ENCODE measurements around the gene PLK2. TPM values are rescaled to one million over a fixed set of nuclear protein-coding genes. Genes with fewer than 3 reads are reported as not detected.

Gene PLK2
- polyA plus RNA-seq (ENCODE audit: insufficient read length in 4 of 4) = 100 to 1,000 TPM; 128 to 243 (median 231) TPM

- DNase-seq (ENCODE audit: low read depth in 4 of 4, low spot score in 3 of 4) = peak; percentile 87 to 91 (median 89)
Measured at GRCh38 chr5:58460002-58460731, at the start of gene PLK2. Gene PLK2 (minus strand): TSS chr5:58460086. CDS start chr5:58459959, 127 bp downstream.

- no peak for DNase-seq (ENCODE audit: low read depth in 4 of 4, low spot score in 3 of 4)
Measured at GRCh38 chr5:58507715-58508114, 47.8 kb upstream of the PLK2 start.

- no peak for DNase-seq (ENCODE audit: low read depth in 4 of 4, low spot score in 3 of 4)
Measured at GRCh38 chr5:58505971-58506640, 46.2 kb upstream of the PLK2 start.

GRCh38 chr5:58505502-58505901 lies 45.6 kb upstream of the PLK2 start:
- DNase-seq (ENCODE audit: low read depth in 4 of 4, low spot score in 3 of 4) = no peak

DNA sequence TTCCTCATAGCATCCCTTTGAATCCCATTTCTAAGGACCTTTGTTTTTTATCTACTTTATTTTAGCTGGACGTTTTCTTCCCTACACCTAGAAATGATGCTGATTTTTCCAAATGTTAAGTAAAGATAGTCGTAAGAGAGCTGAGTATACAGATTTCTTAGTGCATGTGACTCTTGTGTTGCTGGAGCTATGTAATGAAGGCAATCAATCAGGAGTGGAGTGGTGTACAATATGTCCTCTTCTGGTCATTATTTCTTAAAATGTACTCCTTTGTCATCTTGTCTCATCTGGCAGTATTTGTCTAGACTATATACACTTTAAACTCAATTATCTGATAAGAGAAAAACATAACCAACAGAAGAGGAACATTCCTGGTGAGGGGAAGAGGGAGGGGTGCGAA lies 44.9 kb upstream of the PLK2 start:
- DNase-seq (ENCODE audit: low read depth in 4 of 4, low spot score in 3 of 4) = no peak

- DNase-seq (ENCODE audit: low read depth in 4 of 4, low spot score in 3 of 4) = no peak
Measured at GRCh38 chr5:58503390-58504046, 43.6 kb upstream of the PLK2 start.

GRCh38 chr5:58501778-58502417 lies 42.0 kb upstream of the PLK2 start:
- no peak for DNase-seq (ENCODE audit: low read depth in 4 of 4, low spot score in 3 of 4)

- DNase-seq (ENCODE audit: low read depth in 4 of 4, low spot score in 3 of 4) = no peak
Measured at GRCh38 chr5:58499941-58500340, 40.1 kb upstream of the PLK2 start.

GRCh38 chr5:58499231-58499630 lies 39.3 kb upstream of the PLK2 start:
- DNase-seq (ENCODE audit: low read depth in 4 of 4, low spot score in 3 of 4) = no peak

DNA sequence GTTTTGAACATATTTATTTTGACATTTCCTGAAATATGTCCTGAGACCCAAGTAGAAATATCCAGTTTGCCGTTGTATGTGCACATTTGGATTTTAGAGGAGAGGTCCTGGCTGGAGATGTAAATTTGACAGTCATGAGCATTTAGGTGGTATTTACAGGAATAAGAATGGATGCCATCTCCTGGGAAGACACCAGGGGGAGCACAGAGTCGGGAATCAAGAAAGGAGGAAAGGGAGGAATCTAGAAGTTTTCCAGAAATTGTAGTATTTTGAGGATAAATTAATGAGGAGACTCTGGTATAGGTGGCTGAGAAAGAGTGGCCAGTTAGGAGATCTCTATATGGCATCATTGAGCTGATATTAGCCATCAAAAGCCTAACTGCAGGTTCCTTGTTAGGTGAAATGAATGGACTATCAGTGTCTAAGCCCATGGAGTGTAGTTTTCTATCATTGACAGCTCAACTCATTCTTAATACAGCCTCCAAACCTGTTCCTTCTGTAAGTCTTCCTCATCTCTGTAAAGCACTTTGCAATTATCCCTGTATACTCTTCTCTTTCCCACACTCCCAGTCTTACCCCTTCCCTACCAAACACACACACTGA lies 38.6 kb upstream of the PLK2 start:
- DNase-seq (ENCODE audit: low read depth in 4 of 4, low spot score in 3 of 4) = peak in 3 of 4 donors; percentile 3 to 26 (median 8)

GRCh38 chr5:58497921-58498320 lies 38.0 kb upstream of the PLK2 start:
- DNase-seq (ENCODE audit: low read depth in 4 of 4, low spot score in 3 of 4) = no peak

DNA sequence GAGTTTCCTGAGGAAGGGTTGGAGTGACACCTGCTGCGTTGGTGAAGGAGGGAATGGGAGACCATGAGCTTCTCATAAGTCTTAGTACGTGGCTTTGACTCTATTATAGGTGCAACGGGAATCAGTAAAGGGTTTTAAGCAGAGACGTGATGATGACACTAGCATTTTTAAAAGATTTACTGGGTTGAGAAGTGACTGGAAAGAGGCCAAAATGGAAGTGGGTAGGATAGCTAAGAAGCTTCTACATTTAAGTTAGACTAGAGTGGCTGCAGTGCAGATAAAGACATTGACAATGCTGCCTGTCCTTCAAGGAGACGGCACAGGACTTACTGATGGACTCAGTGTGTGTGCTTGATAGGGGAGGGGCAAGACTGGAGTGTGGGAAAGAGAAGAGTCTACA lies 37.5 kb upstream of the PLK2 start:
- DNase-seq (ENCODE audit: low read depth in 4 of 4, low spot score in 3 of 4) = no peak

DNA sequence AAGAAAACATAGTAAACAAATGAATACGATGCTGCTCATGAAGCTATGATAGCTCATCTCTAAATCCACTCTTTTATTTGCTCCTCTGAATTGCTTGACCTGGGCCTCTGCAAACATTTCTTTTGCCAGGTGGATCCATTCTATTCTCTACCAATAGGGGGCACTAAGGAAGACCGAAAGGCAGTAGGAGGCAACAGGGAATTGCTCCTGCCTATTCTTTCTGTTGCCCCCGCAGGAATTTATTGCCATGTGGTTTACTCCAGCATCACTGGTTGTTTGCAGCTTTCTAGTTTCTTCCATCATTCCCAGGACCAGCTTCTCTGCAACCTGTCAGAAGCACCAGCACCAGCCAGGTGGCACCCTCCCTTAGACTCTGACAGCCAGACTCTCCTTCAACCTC lies 36.6 kb upstream of the PLK2 start:
- DNase-seq (ENCODE audit: low read depth in 4 of 4, low spot score in 3 of 4) = no peak

GRCh38 chr5:58493141-58493540 lies 33.3 kb upstream of the PLK2 start:
- no peak for DNase-seq (ENCODE audit: low read depth in 4 of 4, low spot score in 3 of 4)

DNA sequence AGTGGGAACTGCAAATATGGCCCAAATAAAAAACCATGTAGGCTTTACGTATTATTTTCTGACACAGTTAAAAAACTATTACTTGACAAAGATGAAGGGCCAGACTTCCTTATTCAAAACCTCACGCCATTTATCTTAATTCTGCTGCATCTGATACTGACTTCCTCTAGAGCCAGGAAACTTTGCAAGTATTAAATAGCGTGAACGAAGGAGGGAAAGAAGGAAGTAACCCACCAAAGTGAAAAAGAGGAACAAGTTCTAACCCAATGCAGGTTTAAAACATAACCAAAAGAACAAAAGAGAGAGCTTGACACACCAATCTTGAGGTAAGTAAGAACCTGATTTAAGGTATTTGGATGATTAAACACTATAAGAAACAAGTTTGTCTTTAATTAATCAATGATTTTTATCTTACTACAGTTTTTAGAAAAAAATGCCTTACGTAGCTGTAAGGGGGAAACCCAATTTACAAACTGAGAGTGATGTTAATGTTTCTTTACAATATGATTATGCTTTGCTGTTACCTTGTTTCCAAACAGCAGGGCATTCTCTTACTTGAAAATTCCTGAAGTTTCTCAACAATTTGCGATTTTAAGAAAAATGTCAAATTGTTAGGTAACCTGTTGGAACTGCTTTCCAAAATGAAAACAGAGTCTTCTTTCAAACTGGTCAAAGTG lies 31.5 kb upstream of the PLK2 start, which contains the start of gene GAPT:
GAPT (plus strand) TSS at position 220 of the 677 bp plus-strand sequence. CDS start 3,102 bp downstream, outside the sequence.
- DNase-seq (ENCODE audit: low read depth in 4 of 4, low spot score in 3 of 4) = no peak

DNA sequence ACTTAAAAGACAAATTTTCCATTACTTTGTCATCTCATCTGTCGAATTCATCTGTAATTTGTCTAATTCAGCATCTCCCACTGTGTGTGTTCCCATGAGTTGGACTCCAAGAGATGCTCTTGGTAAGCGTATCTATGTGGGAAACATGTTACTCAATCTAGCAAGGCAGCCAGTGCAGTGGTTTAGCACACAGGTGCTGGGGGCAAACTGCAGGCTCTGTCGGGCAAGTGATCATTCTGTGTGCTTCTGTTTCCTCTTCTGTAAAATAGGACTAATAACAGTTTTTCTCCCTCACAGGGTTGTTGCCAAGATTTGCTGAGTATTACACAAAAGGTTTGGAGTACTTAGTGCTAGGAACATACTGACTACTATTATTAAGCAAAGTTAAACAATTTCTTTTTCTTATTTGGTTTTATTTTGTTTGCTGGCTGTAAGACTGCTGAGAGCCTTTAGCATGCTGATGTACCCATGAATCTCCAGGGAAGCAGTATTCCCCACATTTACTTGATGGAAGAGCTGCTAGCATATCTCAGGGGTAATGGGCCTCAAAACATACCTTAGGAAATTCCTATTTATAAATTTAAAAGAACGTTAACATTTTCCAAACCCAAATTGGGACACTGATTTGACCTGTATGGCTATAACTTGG lies 30.6 kb upstream of the PLK2 start:
- no peak for DNase-seq (ENCODE audit: low read depth in 4 of 4, low spot score in 3 of 4)

DNA sequence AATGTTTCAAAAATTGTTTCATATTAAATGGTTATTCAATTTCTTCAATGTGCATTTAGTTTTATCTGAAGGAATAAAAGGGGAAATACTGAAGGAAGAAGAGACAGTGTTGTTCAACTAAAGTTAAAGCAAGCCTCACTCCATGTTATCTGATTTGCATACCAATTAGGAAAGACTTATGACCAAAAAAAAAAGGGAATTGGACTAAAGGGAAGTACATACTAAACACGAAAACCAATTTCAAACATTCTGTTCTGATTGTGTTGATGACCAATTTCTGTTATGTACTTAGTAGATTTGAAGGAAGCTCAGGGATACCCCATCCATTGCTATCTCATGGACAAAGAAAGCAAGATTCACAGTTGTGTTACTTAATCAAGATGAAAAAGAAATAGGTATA lies 26.4 kb upstream of the PLK2 start:
- no peak for DNase-seq (ENCODE audit: low read depth in 4 of 4, low spot score in 3 of 4)

DNA sequence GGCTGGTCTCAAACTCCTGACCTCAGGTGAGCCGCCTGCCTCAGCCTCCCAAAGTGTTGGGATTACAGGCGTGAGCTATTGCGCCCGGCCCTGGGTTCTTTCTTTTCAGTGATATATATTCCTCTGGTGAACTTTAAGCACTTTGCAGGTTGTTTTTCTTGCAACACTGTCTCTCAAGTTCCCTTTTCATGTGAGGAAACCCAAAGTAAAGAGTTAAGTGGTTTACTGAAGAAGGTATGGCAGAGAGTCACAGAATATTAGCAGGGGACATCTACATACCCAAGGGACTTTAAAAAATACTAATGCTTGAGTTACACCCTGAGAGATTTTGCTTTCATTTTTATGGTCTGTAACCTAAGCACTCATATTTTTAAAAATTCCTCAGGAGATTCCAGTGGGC lies 24.6 kb upstream of the PLK2 start:
- DNase-seq (ENCODE audit: low read depth in 4 of 4, low spot score in 3 of 4) = no peak

DNA sequence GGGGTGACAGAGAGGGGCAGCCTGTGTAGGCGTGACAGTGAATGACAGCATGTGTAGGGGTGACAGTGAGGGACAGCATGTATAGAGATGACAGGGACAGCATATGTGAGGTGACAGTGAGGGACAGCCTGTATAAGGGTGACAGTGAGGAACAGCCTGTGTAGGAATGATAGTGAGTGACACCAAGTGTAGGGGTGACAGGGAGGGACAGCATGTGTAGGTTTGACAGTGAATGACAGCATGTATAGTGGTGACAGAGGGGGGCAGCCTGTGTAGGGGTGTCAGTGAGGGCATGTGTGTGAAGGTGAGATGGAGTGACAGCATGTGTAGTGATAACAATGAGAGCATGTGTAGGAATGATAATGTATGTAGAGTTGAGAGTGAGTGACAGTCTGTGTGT lies 22.6 kb upstream of the PLK2 start:
- DNase-seq (ENCODE audit: low read depth in 4 of 4, low spot score in 3 of 4) = no peak

GRCh38 chr5:58481828-58482227 lies 21.9 kb upstream of the PLK2 start:
- no peak for DNase-seq (ENCODE audit: low read depth in 4 of 4, low spot score in 3 of 4)

Data from right renal pelvis (tissue), 4 donors.